ENCODE measurements around the gene IFNA8. TPM values are rescaled to one million over a fixed set of nuclear protein-coding genes. Genes with fewer than 3 reads are reported as not detected.

Gene IFNA8
- total and polyA plus RNA-seq, 2 donors (not counting 1 experiment from before 2014, with no cell fraction given), result not detected

DNA sequence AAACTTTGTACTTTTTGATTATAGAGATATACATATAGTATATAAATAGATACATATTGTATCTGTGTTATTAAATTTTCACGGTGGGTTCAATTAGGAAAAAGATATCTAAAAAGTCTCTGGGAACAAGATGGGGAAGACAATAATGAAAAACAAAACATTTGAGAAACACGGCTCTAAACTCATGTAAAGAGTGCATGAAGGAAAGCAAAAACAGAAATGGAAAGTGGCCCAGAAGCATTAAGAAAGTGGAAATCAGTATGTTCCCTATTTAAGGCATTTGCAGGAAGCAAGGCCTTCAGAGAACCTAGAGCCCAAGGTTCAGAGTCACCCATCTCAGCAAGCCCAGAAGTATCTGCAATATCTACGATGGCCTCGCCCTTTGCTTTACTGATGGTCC is 31.2 kb downstream of the IFNA8 start, which contains the start of gene IFNA1:
Gene IFNA1, plus strand, starts transcription at position 301 of the 400 bp plus-strand sequence. Its CDS starts 69 bp downstream, at position 370.
- H3K4me3 Mint-ChIP-seq, result no peak within 1 kb of the TSS
- peaks cover 13% of the 10 kb centered on the region for H3K4me1 Mint-ChIP-seq
- ChIA-PET POLR2A (interaction anchor here (0.6 kb wide), 1 partner anchor 639 kb away, joined by 4 read pairs; no protein-coding TSS in a partner anchor), CTCF (no interaction called here)
- no peak within 1 kb of the TSS for H3K27ac Mint-ChIP-seq
- ATAC-seq (ENCODE audit: low read depth), result no peak
- intact Hi-C loops (cut with micrococcal nuclease), result loop anchor here (2.0 to 10.0 kb wide), 2 partner anchors 73 to 555 kb away; partner anchors contain the start of genes CDKN2A and CDKN2B-AS1
- Histone ChIP-seq H3K9me3 (ENCODE audit: control extremely low read depth in 1 of 3, control insufficient read depth in 2 of 3, insufficient read depth in 1 of 3, low read length in 2 of 3) (no peaks in the 10 kb centered on the region), H3K4me1 (ENCODE audit: control insufficient read depth in 2 of 2, insufficient read depth in 2 of 2, low read length in 2 of 2) (peaks cover 12 to 14% of the 10 kb centered on the region in 2 donors), H3K27ac (ENCODE audit: low read length in 2 of 2) (no peak within 1 kb of the TSS), H3K9ac (ENCODE audit: low read length) (no peak within 1 kb of the TSS), H3K4me2 (replicated peaks; ENCODE audit: low read depth, low read length, poor library complexity, severe bottlenecking) (no peak within 1 kb of the TSS), H4K20me1 (ENCODE audit: control insufficient read depth, insufficient read depth, low read length, poor library complexity, severe bottlenecking) (no peaks in the 10 kb centered on the region), H3K79me2 (ENCODE audit: control insufficient read depth, insufficient read depth, low read length) (no peaks in the 10 kb centered on the region), H3K36me3 (replicated peaks in 1 of 2; ENCODE audit: control extremely low read depth in 1 of 2, control insufficient read depth in 1 of 2, extremely low read depth in 1 of 2, insufficient read depth in 2 of 2, low read length in 1 of 2) (no peaks in the 10 kb centered on the region), H3K27me3 (replicated peaks in 1 of 4; ENCODE audit: control extremely low read depth in 1 of 4, control insufficient read depth in 3 of 4, insufficient read depth in 4 of 4, low read length in 3 of 4) (peaks cover 0 to 14% (median 11%) of the 10 kb centered on the region in 4 experiments), H2AFZ (ENCODE audit: insufficient read depth, low read depth, low read length, poor library complexity, severe bottlenecking) (no peak within 1 kb of the TSS), H3K4me3 (ENCODE audit: control extremely low read depth in 1 of 5, extremely low read depth in 1 of 5, insufficient read depth in 1 of 5, low read depth in 2 of 5, low read length in 4 of 5) (no peak within 1 kb of the TSS)
- 100% methylated on average over 1 of the region's 4 CpGs for WGBS (ENCODE audit: insufficient coverage)
- no peaks in the 10 kb centered on the region for H3K9me3 Mint-ChIP-seq (ENCODE audit: insufficient read depth)
- no peak for DNase-seq
- no peak for TF ChIP-seq CTCF (IDR thresholded peaks at IDR 0.05)
- no peak for TF ChIP-seq EZH2 (IDR thresholded peaks at IDR 0.05; ENCODE audit: borderline replicate concordance, insufficient read depth, low read depth, low read length, poor library complexity, severe bottlenecking)
- H3K27me3 Mint-ChIP-seq, result peaks cover 28% of the 10 kb centered on the region

DNA sequence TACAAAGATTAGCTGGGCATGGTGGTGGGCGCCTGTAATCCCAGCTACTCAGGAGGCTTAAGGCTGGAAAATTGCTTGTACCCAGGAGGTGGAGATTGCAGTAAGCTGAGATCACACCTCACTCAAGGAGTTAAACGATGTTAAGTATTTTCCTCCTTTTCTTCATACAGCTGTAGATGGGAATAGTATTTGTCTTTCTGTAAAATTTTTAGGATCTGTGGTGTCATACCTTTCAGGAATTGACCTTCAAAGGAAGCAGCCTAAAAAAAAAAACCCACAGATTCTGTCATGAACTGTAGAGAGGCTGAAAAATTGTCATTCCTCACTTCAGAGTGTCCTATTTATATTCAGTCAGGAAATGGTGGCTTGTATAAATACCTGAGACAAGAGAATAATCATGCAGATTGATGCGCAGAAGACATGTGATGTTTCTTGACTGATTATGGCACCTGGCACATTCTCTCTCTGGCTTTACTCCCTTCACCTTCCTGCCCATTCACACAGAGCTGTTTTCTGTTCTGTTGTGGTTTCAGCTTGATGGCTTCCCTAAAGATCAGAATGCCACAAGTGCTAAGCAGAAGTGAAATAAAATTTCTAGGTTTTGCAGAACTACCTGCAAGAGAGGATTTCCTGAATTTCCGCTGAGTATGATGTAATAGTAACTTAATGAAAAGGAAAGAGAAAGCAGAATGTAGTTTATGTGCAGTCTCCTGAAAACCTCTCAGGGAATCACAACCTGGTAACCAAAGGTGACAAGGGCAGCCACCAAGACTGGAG is 35.1 kb downstream of the IFNA8 start:
- WGBS (ENCODE audit: insufficient coverage), result 0% methylated on average over 1 of the region's 4 CpGs
- ChIA-PET CTCF (interaction anchor here (0.7 to 3.8 kb wide), 8 partner anchors 9 to 247 kb away, joined by 3 to 20 read pairs (median 7); no protein-coding TSS in a partner anchor), POLR2A (no interaction called here)
- Histone ChIP-seq H3K27me3 (replicated peaks in 1 of 4; ENCODE audit: control extremely low read depth in 1 of 4, control insufficient read depth in 3 of 4, insufficient read depth in 4 of 4, low read length in 3 of 4) (peaks cover 0 to 12% (median 3%) of the 10 kb centered on the region in 4 experiments), H3K4me3 (ENCODE audit: control extremely low read depth in 1 of 5, extremely low read depth in 1 of 5, insufficient read depth in 1 of 5, low read depth in 2 of 5, low read length in 4 of 5) (no peak overlapping the region), H3K9me3 (ENCODE audit: control extremely low read depth in 1 of 3, control insufficient read depth in 2 of 3, insufficient read depth in 1 of 3, low read length in 2 of 3) (no peaks in the 10 kb centered on the region), H3K79me2 (ENCODE audit: control insufficient read depth, insufficient read depth, low read length) (no peaks in the 10 kb centered on the region), H2AFZ (ENCODE audit: insufficient read depth, low read depth, low read length, poor library complexity, severe bottlenecking) (no peak overlapping the region), H3K4me2 (replicated peaks; ENCODE audit: low read depth, low read length, poor library complexity, severe bottlenecking) (peak overlapping the region; percentile 40), H3K27ac (ENCODE audit: low read length in 2 of 2) (peak overlapping the region in 1 of 2 donors; percentile 53), H3K4me1 (ENCODE audit: control insufficient read depth in 2 of 2, insufficient read depth in 2 of 2, low read length in 2 of 2) (peaks cover 12 to 14% of the 10 kb centered on the region in 2 donors), H4K20me1 (ENCODE audit: control insufficient read depth, insufficient read depth, low read length, poor library complexity, severe bottlenecking) (no peaks in the 10 kb centered on the region), H3K9ac (ENCODE audit: low read length) (no peak overlapping the region), H3K36me3 (replicated peaks in 1 of 2; ENCODE audit: control extremely low read depth in 1 of 2, control insufficient read depth in 1 of 2, extremely low read depth in 1 of 2, insufficient read depth in 2 of 2, low read length in 1 of 2) (no peaks in the 10 kb centered on the region)
- intact Hi-C loops (cut with micrococcal nuclease), result loop anchor here (1.0 to 10.0 kb wide), 5 partner anchors 12 to 551 kb away; partner anchors contain the start of genes CDKN2A, CDKN2B-AS1 and KLHL9
- no peaks in the 10 kb centered on the region for H3K9me3 Mint-ChIP-seq (ENCODE audit: insufficient read depth)
- H3K27ac Mint-ChIP-seq, result peak overlapping the region; percentile 5
- H3K4me1 Mint-ChIP-seq, result peaks cover 13% of the 10 kb centered on the region
- TF ChIP-seq EZH2 (IDR thresholded peaks at IDR 0.05; ENCODE audit: borderline replicate concordance, insufficient read depth, low read depth, low read length, poor library complexity, severe bottlenecking) (no peak), CTCF (IDR thresholded peaks at IDR 0.05) (no peak)
- ATAC-seq (ENCODE audit: low read depth) (peak; percentile 92), DNase-seq (peak; percentile 88)
- peaks cover 17% of the 10 kb centered on the region for H3K27me3 Mint-ChIP-seq
- H3K4me3 Mint-ChIP-seq, result peak overlapping the region; percentile 27
